Suppressor macrophage (primary cell): ENCODE data around the gene CYSTM1.

Source experiments
- DNase-seq, 4 experiments: peaks; one replicate each; pipeline ENCODE4 v3.0.0-alpha.2; 2020 to 2022

The CYSTM1 gene

DNA sequence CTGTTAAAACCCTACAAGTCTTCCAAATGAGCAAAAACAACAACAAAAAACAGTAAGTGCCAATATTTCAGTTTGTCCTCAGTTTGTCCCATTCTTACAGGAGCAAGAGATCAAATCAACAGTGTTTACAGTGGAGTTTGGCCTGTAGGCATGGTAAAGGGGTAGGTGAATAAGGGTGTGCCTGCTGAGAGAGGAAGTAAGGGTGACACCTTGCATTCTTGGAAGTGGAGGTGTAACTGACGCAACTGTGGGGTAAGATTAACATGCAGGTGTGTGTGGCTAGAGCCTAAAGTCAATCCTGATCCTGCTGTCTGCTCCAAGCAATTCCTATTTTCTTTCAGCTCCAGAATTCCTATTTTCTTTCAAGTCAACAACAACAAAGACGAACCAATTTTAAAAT lies 84.5 kb downstream of the CYSTM1 start:
- no peak for DNase-seq

DNA sequence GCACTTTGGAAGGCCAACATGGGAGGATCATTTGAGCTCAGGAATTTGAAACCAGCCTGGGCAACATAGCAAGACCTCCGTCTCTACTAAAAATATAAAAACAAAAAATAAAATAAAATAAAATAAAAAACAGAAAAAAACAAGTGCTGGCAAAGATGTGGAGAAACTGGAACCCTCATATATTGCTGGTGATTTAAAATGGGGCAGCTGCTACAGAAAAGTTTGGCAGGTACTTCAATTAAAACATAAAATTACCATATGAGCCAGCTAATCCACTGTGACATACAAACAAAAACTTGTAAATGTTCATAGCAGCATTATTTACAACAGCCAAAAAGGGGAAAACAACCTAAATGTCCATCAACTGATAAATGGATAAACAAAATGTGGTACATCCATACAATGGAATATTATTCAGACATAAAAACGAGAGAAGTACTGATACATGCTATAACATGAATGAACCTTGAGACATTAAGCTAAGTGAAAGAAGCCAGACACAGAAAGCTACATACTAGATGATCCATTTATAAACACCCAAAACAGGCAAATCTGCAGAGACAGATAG lies 85.2 kb downstream of the CYSTM1 start:
- no peak for DNase-seq

DNA sequence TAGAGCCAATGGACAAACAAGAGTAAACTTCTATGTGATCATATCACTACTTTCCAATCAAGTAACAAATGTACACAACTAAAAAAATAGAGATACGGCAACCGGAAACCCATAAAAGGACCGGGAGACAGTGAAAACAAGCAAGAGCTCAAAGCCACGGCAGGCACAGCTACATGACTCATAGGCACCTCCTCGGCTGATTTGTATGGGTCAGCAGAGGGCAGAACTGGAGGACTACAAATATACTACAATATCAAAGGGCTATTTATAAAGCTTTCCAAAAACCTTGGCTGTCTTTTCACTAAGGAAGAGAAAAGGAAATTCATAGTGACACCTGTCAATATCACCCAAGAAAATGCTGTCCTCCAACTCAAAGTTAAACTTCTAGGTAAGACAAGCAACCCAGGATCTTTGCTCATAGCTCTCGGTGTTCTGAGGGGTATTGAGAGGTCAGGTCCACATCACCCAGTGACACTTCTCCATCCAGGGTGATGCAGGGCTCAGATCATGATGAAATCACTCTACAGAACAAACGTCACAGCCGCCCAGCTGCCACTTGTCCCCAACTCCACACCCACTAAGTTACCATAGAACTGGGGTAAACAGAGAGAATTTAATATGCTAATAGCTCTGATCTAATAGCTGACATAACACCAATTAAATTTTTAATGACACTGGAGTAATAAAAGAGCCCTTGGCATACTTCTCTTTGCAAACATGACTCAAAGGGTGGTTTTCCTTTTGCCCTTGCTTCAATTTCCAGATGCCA lies 86.6 kb downstream of the CYSTM1 start:
- peak; percentile 85 to 94 (median 86) for DNase-seq

DNA sequence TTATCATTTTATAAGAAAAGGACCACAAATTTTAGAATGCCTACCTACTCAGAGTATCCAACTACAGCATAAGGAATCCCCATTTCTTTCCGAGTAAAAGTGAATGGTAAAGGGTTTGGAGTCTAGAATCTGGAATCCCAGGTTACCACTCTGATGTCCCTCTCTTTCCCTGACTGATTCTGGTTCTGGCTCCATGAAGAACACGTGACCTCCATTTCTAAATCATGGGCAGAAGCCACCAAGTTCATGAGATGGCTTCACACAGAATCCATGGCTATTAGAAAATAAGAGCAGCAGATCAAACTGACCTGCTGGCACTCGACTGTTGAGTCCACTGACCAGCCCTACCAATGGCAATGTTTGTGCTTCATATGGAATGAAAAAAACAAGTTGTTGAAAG lies 87.2 kb downstream of the CYSTM1 start:
- DNase-seq, result no peak

DNA sequence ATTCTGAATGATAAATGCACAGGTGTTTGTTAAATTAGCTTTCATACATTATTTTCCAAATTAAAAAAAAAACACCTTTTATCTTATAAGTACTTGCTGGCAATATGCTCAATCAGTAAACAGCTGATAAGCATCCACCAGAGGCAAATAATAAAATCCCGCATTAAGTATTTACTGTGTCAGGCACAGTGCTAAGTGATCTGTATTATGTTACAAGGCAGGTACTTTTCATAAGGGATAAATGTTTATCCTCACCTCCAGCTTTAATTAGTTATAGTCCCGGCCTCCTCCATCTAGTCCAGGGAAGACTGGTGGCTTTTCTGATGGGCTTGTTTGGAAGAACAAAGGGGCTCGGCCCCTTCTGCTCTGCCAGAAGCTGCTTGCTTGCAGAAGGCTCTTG lies 87.9 kb downstream of the CYSTM1 start:
- DNase-seq, result no peak

DNA sequence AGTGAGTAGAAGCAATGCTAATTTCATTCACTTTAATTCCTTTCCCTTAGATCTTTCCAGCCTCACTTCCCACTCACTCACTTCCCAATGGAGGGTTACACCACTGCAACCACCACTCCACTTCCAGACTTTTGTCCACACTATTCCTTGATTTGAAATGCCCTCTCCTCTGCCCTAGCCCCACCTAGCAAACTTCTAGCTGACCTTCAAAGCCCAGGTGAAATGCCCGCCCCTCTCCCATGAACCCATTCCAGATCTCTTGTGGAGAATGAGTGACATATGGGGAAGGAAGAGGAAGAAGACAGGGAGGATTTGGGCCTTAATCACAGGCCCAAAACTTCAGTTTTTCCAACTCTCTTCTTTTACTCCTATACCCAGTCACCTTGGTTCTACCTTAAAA lies 90.9 kb downstream of the CYSTM1 start:
- no peak for DNase-seq

DNA sequence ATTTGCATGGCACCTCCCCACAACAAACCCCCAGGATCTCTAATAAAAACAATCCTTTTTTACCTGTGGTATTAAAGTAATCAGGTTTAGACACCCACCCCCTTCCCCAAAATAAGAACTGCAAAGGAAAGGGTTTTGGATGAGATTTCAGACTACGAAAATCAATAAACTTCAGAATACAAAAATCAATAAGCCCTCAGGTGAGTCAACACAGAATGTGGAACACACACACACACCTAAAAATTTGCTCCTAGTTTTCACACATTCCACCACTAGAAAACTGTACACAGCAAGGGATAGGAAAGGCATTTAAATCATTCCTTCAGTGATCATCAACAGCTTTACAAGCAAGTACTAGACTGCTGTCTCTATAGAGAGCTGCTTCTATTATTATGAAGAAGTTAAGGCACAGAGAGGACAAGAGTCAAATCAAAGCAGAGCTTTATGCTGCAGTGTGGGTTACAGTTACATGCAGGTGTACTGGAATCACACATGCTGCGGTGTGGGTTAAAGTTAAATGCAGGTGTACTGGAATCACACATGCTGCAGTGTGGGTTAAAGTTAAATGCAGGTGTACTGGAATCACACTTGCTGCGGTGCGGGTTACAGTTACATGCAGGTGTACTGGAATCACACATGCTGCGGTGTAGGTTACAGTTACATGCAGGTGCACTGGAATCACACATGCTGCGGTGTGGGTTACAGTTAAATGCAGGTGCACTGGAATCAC lies 91.6 kb downstream of the CYSTM1 start:
- DNase-seq, result no peak

DNA sequence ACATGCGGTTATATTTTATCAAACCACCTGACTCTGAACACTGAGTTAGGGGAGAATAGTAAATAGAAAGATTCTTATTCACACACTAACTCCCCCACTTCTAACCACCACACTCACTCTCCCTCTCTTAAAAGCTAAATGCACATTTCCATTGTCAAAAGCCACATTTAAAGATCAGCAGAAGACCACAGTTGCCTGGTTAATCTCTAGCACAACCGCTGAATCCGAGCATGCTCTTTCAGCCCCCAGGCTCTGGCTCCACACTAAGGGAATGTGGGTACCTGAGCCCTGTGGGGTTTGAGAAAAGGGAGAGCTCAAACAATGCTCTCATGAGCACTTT lies 92.2 kb downstream of the CYSTM1 start:
- DNase-seq, result no peak

DNA sequence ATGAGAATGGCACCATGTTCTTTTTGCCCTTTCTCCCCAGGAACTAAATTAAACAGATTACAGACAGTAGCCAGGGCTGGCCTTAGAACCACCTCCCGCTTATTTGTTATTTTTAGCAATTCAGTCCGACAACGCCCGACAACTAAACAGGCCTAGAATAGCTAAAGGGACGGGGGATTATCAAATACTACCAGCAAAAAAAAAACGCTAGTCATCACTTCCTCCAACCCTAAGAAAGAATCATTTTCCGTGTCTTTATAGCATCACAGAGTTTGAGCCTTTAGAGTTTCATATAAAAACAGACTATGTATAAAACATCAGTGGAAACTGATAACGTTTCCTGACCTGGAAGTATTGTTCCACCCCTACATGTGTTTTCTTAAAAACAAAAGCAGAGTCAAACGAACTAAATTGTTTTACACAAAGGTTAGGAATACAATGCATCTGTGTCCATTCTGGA lies 92.6 kb downstream of the CYSTM1 start:
- DNase-seq, result peak in 2 of 4 experiments; percentile 25 to 31

DNA sequence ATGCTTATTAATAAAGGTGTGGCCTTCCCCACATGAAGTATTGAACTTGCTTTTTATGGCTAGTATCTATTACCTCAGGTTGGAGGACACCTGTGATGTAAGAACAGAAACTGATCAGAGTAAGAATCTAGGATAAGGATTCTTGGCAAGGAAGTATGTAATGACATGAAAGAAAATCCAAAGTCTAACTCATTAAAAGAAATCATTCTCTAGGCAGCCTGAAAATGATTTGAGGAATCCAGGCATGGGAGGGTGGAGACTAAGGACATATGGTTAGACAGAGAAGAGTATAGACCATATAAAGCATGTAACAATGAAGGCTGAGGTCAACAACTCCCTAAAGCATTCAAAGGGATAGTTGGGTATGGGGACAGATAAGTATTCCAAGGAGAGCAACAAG lies 95.0 kb downstream of the CYSTM1 start:
- no peak for DNase-seq

DNA sequence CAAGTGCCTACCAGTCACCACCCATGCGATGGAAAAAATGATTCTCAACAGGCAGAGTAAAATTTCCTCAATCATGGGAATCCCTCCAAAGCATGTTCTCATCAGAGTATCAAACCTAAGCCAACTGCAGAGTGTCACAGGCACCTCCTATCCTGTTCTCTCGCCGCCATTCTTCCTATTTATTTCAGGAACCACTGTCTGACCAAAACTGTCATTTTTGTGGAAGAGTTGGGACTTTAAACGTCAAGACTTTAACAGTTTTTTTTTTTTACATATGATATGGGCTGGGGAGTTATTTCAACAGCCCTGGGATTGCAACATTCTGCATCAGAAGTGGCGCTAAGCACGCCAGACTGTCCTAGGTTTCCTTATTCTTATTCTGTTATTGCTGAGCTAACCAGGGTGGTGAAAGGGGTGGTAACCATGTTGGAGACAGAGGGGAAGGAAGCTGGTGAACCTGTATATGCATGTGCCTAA lies 98.5 kb downstream of the CYSTM1 start:
- DNase-seq, result peak; percentile 90 to 97 (median 93)

DNA sequence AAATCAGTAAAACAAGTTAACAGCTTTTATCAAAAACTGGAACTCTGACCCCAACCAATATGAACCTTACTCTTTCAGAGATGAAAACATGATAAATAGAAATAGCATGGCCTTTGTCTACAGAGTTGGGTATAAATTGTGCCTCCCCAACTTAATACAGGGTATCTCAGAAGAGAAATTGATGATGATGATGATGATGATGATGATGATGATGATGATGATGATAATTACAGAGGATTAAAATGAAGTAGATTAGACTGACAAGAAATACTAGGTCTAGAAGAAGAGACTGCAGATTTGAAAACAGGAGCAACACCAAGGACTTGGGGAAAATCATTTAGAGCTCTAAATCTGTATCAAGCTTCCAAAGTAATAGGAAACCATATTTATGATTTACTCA lies 100.8 kb downstream of the CYSTM1 start:
- no peak for DNase-seq

DNA sequence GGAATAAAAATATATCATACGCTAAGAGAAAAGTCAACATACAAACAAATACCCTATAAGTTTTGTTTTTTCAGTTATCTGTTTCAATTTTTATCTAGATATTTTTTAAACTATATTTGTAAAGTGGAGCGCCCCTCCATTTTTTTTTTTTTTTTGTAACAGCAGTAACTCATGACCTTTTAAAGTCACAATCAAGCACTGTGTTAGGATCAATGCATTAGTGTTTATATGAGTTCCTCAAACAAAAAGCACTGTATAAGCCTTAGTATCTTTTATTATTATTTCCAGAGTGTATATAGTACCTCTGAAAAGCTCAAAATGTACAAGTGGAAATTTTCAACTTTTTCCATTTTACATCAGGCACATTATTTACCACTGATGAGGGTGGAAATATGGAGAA lies 107.3 kb downstream of the CYSTM1 start:
- no peak for DNase-seq

DNA sequence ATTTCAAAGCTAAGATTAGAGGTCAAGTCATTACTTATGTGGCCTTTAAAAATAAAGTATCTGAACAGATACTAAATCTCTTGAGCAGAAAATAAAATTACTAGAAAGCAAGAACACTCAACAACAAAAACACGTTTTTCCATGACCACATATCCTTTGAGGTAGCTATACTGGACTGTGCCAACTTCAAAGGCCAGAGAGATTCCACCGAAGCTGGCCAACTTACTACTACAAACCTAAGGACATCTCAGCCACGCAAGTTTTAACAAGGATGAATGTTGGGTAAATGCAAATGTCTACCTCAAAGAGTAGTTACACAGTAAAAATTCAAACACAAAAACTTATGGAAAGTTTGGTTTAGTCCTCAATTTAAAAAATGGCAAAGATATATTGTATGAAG lies 109.0 kb downstream of the CYSTM1 start:
- no peak for DNase-seq

DNA sequence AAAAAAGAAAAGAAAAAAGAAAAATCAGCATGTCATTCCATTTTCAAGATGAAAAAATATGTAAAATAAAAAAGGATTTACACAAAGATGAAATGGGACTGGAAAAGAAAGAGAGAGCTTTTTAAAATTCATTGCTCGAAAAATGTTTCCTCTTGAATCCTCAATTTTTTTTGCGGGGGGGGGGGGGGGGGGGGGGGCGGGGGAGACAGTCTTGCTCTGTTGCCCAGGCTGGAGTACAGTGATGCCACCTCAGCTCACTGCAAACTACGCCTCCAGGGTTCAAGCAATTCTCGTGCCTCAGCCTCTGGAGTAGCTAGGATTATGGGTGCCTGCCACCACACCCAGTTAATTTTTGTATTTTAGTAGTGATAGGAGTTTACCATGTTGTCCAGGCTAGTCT lies 111.4 kb downstream of the CYSTM1 start:
- DNase-seq, result no peak

DNA sequence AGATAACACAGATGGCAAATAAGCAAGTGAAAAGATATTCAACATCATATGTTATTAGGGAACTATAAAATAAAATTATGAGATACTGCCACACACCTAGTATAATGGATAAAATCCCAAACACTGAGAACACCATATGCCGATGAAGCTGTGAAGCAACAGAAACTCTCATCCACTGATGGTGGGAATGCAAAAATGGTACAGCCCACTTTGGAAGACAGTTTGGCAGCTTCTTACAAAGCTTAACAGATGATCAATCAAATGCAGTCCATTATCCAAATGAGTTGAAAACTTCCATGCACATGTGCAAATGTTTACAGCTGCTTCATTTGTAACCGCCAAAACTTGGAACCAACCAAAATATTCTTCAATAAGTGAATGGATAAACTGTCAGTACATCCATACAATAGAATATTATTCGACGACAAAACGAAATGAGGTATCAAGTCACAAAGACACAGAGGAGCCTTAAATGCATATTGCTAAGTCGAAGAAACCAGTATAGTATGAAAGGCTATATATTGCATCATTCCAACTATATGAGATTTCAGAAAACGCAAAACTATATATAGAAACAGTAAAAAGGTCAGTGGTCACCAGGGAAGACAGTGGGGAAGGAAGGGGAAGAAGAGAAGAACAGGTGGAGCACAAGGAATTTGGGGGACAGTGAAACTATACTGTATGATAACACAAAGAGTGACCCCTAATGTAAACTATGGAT lies 113.0 kb downstream of the CYSTM1 start:
- no peak for DNase-seq

DNA sequence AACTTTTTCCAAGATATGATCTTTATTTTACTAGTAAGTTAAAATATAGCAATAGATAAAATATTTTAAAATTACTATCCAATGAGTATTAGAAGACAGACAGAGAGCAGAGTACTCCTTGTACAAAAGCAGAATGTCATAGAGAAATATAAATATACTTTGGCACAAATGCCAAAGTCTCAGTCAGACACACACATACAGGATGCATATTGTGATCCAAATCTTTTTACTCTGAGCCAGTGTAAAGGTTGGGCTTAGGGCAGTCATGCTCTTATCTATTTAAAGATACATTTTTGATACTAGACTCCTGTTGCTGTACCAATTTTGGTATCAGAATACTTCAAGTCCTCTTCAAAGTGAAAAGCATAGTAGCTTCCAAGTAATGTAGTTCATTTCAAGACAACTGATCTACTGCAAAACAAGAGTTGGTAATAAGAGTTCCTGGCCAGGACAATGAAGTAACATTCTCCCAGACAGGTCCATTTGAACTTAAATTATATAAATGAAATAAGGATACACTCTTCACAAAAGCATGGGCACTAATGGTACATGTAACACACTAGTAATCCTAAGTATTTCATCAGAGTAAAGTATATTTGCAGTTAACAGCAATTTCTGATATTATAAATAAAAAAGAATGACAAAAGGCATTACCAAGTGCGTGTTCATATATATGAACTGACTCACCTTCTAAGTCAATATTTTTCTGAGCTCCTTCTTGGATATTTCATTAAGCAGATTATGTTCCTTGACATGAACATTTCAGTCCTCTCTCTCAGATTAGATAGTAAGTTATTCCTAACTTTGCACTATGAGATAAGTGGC lies 117.4 kb downstream of the CYSTM1 start:
- DNase-seq, result no peak
